DMS 273 (cell line): Measurements from ENCODE around the gene MEN1.

Source experiments
- DNase-seq: peaks from one replicate; lab custom pipeline; 2025; ENCODE audit not compliant: unreplicated experiment; lab: John Stamatoyannopoulos, UW

Gene MEN1

GRCh38 chr11:64765851-64766665 lies 44.3 kb downstream of the MEN1 start:
- DNase-seq, result no peak

- no peak for DNase-seq
Observed at GRCh38 chr11:64765291-64765850, 45.0 kb downstream of the MEN1 start.

- DNase-seq, result no peak
Observed at GRCh38 chr11:64764753-64765152, 45.6 kb downstream of the MEN1 start.

- no peak for DNase-seq
Observed at GRCh38 chr11:64764040-64764611, 46.2 kb downstream of the MEN1 start.

GRCh38 chr11:64763526-64764039 lies 46.8 kb downstream of the MEN1 start:
- no peak for DNase-seq

- DNase-seq, result no peak
Observed at GRCh38 chr11:64762674-64763525, 47.5 kb downstream of the MEN1 start.

- DNase-seq, result peak; percentile 39
Observed at GRCh38 chr11:64762277-64762673, 48.1 kb downstream of the MEN1 start.

GRCh38 chr11:64760759-64761420 lies 49.5 kb downstream of the MEN1 start:
- DNase-seq, result peak; percentile 42

- DNase-seq, result peak; percentile 67
Observed at GRCh38 chr11:64759722-64760719, 50.3 kb downstream of the MEN1 start, which contains the start of gene PYGM. PYGM (minus strand) TSS chr11:64759974; CDS start chr11:64759898, 76 bp downstream.

GRCh38 chr11:64759131-64759721 lies 51.1 kb downstream of the MEN1 start:
- DNase-seq, result no peak

- DNase-seq, result no peak
Observed at GRCh38 chr11:64758330-64759079, 51.8 kb downstream of the MEN1 start.

- DNase-seq, result no peak
Observed at GRCh38 chr11:64757549-64758329, 52.6 kb downstream of the MEN1 start.

GRCh38 chr11:64755681-64756361 lies 54.5 kb downstream of the MEN1 start:
- no peak for DNase-seq

GRCh38 chr11:64754919-64755662 lies 55.3 kb downstream of the MEN1 start:
- DNase-seq, result no peak

- DNase-seq, result no peak
Observed at GRCh38 chr11:64754124-64754918, 56.0 kb downstream of the MEN1 start.
